HG03139 (cell line): ENCODE data around the gene EIF4E2.

Source experiments
- ATAC-seq: cut with Tn5 transposase; IDR thresholded peaks from one replicate; pipeline ENCODE4 v1.9.1; 2021; ENCODE audit not compliant: unreplicated experiment

The EIF4E2 gene, protein sequence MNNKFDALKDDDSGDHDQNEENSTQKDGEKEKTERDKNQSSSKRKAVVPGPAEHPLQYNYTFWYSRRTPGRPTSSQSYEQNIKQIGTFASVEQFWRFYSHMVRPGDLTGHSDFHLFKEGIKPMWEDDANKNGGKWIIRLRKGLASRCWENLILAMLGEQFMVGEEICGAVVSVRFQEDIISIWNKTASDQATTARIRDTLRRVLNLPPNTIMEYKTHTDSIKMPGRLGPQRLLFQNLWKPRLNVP

DNA sequence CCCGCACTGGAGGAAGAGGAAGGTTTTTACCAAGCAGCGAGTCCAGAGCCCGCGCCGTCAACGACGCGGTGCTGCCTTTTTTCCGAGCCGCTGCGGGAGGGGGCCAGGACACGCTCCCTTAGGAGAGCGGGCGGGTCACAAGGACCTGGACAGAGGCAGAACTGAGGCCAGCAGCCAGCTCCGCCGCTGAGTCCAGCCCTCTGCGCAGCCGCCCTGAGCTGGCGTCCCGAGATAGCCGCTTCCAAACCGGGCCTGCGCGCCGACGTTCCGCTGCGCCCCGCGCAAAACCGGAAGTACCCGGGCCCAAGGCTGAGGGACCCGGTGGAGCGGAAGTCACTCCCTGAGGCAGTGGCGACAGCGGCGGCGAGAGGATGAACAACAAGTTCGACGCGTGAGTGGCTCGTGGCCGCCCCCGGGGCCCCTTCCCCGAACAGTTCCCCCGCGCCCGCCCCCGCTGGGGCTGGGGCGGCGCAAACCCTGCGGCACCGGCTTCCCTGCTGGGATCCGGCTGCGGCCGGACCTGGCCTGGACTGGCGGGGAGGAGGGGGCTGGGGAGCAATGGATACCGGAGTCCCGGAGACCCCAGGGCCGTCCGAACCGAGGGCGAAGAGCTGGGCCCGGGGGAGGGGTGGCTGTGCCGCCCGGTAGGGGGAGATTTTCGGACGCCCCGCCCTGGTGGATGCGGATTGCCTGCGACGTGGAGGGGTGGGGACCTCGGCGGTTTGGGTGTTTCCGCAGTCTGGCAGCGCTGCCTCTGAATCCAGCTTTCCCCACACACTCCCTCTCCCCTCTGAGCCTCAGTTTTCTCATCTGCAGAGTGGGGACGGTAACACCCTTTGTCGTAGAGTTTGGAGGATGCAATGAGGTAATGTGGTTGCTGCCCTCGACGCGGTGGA, at the start of gene EIF4E2, which contains the start of gene TIGD1:
TSS of gene EIF4E2 (plus strand) at position 336 of the 896 bp plus-strand sequence. CDS start at position 372, 36 bp downstream.
TSS of gene TIGD1 (minus strand) at position 204 of the 896 bp plus-strand sequence. CDS start 675 bp downstream, outside the sequence.
- ATAC-seq = peak; percentile 92

DNA sequence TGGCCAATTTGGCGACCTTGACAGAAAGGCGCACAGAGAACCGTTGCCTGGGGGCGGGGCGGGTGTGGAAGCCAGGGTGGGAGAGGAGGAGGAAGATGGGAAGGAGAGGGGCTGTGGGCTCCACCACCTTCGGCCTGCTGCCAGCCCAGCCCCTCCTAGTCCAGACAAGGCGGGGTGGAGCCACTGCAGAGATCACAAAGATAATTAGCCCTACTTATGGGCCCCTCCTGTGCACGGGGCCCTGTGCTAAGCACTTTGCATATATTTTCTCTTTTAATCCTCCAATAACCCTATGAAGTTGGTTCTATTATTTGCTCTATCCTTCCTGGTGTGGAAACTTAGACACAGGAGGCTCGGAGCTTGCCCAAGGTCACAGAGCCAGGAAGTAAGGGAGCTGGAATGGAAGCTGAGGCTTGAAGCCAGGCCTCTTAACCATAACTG, 49.1 kb upstream of the EIF4E2 start:
- ATAC-seq = no peak

- no peak for ATAC-seq
These were observed 48.6 kb upstream of the EIF4E2 start for GRCh38 chr2:232501794-232502390.

DNA sequence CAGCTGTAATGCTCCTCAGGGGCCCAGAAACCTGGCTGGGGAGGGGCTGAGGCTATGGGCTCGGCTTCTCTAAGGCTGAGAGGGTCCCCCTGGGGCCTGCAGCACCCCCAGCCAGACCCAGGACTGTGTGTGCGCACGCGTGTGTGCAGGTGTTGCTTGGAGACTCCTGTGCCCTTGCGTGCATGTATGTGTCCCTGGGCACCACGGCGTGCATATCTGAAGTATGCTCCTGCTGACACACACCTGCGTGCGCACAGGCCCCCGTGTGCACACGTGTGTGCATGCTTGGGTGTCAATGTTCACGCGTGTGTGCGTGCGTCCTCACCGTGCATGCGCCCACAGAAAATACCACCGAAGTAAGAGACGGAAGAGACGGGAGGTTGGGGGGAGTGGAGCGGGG, 48.0 kb upstream of the EIF4E2 start:
- ATAC-seq = no peak

DNA sequence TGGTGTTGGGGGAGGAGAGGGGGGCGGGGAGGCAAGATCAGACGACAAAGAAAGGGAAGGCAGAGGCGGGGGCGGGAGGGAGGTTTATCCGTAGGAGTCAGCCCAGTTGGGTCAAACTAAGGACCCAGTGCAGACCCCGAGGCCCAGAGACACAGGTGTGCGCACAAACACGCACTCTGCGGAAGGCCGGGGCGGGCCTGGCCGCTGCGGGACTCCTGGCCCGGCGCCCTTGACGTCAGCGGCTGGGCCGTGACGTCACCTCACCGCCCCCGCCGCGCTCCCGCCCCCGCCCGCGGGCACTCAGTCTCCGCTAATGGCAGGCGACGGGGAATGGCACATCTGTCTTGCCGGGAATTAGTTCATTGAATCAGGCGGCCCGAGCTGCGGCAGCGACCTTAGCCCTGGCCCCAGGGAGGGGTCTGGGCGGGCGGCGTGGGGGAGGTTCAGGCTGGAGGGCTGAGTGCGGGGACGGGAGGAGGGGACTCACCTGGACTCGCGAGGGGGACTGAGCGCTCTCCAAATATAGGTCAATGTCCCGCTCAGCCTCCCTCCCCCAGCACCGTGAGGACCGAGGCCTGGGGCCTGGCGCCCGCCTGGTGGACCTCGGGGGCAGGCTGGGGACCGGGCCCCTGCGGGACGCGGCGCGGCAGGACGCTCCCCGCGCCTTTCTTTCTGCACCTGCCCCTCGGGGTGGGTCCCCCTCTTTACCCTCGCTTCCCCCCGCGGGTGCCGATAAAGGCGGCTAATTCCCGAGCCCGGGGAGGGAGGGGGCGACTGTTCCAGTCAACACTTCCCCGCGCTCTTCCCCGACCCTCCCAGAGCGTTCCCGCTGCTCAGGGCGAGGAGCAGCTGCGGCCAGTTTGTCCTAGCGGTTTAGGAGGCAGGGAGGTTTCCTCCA, 47.3 kb upstream of the EIF4E2 start:
- no peak for ATAC-seq

GRCh38 chr2:232503809-232504323, 46.6 kb upstream of the EIF4E2 start:
- no peak for ATAC-seq

- ATAC-seq = no peak
These were observed 46.1 kb upstream of the EIF4E2 start for GRCh38 chr2:232504438-232504837.

GRCh38 chr2:232505856-232506255, 44.6 kb upstream of the EIF4E2 start:
- ATAC-seq = no peak

DNA sequence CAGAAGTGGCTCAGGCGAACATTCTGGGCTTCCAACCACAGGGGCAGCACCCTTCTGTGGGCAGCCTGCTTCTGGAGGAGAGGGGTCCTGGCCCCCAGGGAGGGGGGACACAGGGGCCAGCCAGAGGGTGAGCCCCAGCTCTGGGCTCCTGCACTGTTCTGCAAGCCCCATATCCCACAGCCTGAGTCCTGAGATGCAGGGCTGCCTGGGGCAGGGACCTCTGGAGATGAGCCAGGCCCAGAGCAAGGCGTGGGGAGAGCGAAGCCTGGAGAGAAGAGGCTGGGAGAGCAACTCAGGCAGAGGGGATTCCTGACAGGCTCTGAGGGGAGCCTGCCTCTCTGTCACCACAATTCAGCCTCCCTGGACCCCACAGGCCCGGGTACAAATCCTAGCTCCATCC, 43.8 kb upstream of the EIF4E2 start:
- ATAC-seq = no peak

- no peak for ATAC-seq
These were observed 42.2 kb upstream of the EIF4E2 start for GRCh38 chr2:232508251-232508650.

DNA sequence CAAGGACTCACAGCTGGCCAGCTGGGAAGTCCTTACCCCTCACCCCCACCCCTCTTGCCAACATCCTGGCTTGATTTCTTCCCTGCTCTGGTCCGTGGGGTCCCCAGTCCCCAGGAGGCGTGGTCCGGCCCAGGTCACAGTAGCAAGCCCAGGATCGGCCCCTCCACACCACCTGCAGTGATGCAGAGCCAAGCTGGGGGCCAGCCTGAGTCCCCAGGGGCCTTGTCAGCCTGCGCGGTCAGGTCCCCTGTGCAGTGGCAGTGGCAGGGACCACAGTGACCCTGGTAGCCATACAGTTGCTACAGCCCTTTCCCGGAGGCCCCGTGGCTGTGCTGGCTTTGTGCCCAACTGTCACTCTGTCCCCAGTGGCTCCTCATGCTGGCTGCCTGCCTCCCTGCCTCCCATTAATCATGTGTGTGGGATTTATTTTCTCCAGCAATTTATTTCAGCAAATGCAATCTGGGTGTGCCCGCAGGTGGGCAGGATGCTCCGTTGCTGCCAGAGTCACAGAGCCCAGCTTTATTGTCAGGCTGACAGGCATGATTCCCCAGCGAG, 39.1 kb upstream of the EIF4E2 start:
- ATAC-seq = no peak

DNA sequence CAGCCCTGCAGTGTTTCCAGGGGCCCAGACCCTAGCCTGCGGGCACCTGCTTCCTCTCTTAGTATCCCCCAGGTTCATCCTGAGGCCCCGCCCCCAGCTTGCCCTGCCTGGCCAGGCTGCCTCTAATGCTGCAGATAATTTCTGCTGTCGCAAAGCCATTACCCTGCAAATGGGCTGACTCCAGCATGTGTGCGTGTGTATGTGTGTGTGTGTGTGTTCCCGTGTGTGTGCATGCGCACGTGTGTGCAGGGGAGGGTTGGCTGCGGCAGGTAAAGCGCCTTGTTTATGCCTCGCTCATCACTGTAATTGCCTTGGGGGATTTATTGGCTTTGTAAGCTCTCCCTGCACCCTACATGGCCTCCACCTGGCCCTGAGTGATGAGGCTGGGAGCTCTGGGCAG, 37.9 kb upstream of the EIF4E2 start:
- ATAC-seq = no peak

DNA sequence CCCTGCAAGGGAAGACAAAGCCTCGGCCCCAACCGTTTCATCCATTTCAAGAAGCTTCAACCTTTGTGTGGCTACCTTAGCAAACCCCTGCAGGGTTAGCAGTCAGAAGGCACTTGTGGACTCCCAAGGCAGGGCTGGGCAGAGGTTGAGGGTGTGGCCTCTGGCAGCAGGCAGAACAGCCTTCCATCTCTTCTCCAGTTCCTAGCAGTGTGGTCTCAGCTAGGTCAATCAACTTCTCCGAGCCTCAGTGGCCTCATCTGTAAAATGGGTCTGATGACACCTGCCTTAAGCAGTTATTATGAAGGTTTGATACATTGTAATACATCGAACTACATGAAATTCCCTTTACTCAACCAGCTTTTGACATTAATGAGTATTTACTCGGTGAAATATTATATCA, 37.1 kb upstream of the EIF4E2 start:
- no peak for ATAC-seq

DNA sequence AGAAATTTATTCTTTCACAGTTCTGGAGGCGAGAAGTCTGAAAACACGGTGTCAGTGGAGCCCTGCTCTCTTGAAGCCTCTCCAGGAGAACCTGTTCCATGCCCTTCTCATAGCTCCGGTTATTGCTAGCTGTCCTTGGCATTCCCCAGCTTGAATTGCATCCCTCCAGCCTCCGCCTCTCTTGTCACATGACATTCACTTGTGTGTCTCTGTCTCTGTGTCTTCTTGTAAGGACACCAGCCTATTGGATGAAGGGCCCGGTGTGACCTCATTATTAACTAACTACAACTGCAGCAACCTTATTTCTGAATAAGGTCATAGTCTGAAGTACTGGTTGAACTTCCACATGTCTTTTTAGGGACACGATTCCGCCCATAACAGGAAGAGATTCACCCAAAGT, 34.9 kb upstream of the EIF4E2 start:
- no peak for ATAC-seq

GRCh38 chr2:232516551-232516950, 33.9 kb upstream of the EIF4E2 start:
- no peak for ATAC-seq

DNA sequence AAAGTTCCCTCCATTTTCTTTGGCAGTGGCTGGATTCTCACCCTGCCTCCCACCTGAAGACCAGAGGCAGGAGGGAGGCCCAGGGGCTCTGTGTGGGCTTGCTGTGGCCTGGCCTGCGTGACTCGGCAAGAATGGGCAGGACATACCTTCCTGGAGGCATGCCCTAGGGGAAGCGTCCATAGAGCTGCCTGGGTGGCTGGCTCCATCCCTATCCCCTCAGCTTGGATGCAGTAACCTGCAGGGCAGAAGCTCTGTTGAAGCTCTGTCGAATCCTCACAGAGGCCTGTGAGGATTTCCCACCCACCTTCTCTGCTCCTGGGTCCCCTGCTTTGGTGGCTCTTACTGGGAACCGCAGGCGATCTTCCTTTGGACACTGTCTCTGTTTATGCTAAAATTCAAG, 31.6 kb upstream of the EIF4E2 start:
- ATAC-seq = no peak

GRCh38 chr2:232519581-232520438, 30.7 kb upstream of the EIF4E2 start, which contains the start of gene PRSS56:
PRSS56 (plus strand) TSS chr2:232520388; CDS start chr2:232520599, 211 bp downstream.
- ATAC-seq = no peak

- no peak for ATAC-seq
These were observed 30.0 kb upstream of the EIF4E2 start for GRCh38 chr2:232520489-232520888.

DNA sequence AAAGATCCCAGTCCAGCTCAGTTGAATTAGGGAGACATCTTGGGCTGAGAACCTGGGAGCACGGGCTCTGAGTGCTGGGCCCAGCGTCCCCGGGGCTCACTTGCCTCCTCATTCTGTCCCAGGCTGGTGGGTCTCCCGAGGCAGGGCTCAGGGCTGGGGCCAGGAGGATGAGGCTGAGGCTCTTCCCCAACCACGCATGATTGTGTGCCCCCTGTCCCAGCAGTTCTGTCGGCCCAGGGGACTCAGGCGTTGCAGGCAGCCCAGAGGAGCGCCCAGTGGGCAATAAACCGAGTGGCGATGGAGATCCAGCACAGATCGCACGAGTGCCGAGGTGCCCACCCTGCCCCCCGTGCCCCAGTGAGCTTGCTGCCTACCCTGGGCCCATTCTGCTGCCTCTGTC, 29.4 kb upstream of the EIF4E2 start:
- ATAC-seq = no peak
